K562 (cell line): ENCODE data around the gene CAPN13. TPM values are rescaled to one million over a fixed set of nuclear protein-coding genes. Genes with fewer than 3 reads are reported as not detected.

ENCODE experiments used
- EGR1 ChIP-seq: fragments of 450-650 bp; conservative IDR thresholded peaks from 2 replicates; pipeline ENCODE4 v1.6.1; 2017; ENCODE audit warnings: mild to moderate bottlenecking
- ETV1 ChIP-seq: fragments of 450-650 bp; conservative IDR thresholded peaks from 2 replicates; pipeline ENCODE4 v1.6.1; 2016; ENCODE audit warnings: missing genetic modification characterization, control low read depth, low read depth, missing compliant biosample characterization
- L3MBTL2 ChIP-seq: fragments of 450-650 bp; IDR thresholded peaks from 2 replicates; pipeline ENCODE4 v1.6.1; 2016; ENCODE audit warnings: mild to moderate bottlenecking, moderate library complexity
- LARP7 ChIP-seq: fragments of 450-650 bp; IDR thresholded peaks from 2 replicates; pipeline ENCODE4 v1.6.1; 2016
- LCOR ChIP-seq: sonication (generic); formaldehyde crosslinking; IDR thresholded peaks from 2 replicates; pipeline ENCODE4 v1.8.0; 2022; ENCODE audit warnings: mild to moderate bottlenecking, missing genetic modification reagents
- NCOA1 ChIP-seq: fragments of 450-650 bp; IDR thresholded peaks from 2 replicates; pipeline ENCODE4 v1.6.1; 2016; ENCODE audit warnings: low read depth
- NR2C1 ChIP-seq, 2 experiments: fragments of 450-650 bp; IDR thresholded peaks; 2 replicates each; pipeline ENCODE4 v1.6.1; 2017; ENCODE audit warnings: mild to moderate bottlenecking in 2 of 2, antibody characterized with exemption in 1 of 2, inconsistent platforms in 1 of 2, missing compliant biosample characterization in 1 of 2, missing genetic modification characterization in 1 of 2
- SMARCA4 ChIP-seq: fragments of 450-650 bp; IDR thresholded peaks from 2 replicates; pipeline ENCODE4 v1.6.1; 2016
- SPI1 ChIP-seq: IDR thresholded peaks from 2 replicates; pipeline ENCODE4 v1.6.1; 2011; ENCODE audit warnings: low read depth, low read length, control low read depth, borderline replicate concordance
- TAL1 ChIP-seq: fragments of 450-650 bp; IDR thresholded peaks from 2 replicates; pipeline ENCODE4 v1.6.1; 2016; ENCODE audit warnings: mild to moderate bottlenecking
- TCF3 ChIP-seq: sonication (generic); formaldehyde crosslinking; IDR thresholded peaks from 2 replicates; pipeline ENCODE4 v1.4.0; 2020; ENCODE audit warnings: mild to moderate bottlenecking, missing genetic modification reagents
- ZBTB33 ChIP-seq: sonication (generic); formaldehyde crosslinking; IDR thresholded peaks from 2 replicates; pipeline ENCODE4 v1.8.1; 2023; ENCODE audit warnings: mild to moderate bottlenecking, missing genetic modification reagents
- ZMIZ1 ChIP-seq, 2 experiments: fragments of 150-350 bp in 1 of 2; IDR thresholded peaks; 2 replicates each; pipeline ENCODE4 v1.6.1; 2012 to 2016; ENCODE audit warnings: low read depth in 2 of 2, low read length in 2 of 2, mild to moderate bottlenecking in 1 of 2, moderate library complexity in 1 of 2
- ZNF41 ChIP-seq: fragments of 250-450 bp; sonication (Bioruptor Pico); conservative IDR thresholded peaks from 2 replicates; pipeline ENCODE4 v1.4.0; 2020; ENCODE audit warnings: mild to moderate bottlenecking
- ZNF639 ChIP-seq, 2 experiments: fragments of 200-800 bp in 1 of 2; sonication (Bioruptor generic) in 1 of 2; sonication (generic) in 1 of 2; formaldehyde crosslinking in 1 of 2; IDR thresholded peaks in 1 of 2; conservative IDR thresholded peaks in 1 of 2; 2 replicates each; pipeline versions ENCODE4 v1.5.0 to v1.6.1; 2016 to 2020; ENCODE audit warnings: missing compliant biosample characterization in 1 of 2, missing genetic modification characterization in 1 of 2, missing genetic modification reagents in 1 of 2
- polyA plus RNA-seq, 8 experiments: library from polyadenylated mRNA; depleted of rRNA in 4 of 8; stranded (reverse) in 5 of 8; unstranded in 3 of 8; fragments of >200 nt; fragmentation: Nextera tagmentation in 2 of 8; fragmentation: Illumina TruSeq in 1 of 8; extraction: Ambion mirVana in 2 of 8; extraction: Trizol in 1 of 8; gene quantifications; 2 replicates each; pipeline versions ENCODE4 v1.2.1 to v1.2.3, GENCODE V29; 2011 to 2014; ENCODE audit warnings: inconsistent platforms in 1 of 8, missing spikeins in 1 of 8
- total RNA-seq, 7 experiments: library from RNA; depleted of rRNA in 6 of 7; stranded (reverse); fragments of >200 nt in 6 of 7; fragmentation: Illumina TruSeq in 2 of 7; extraction: Trizol in 2 of 7; gene quantifications; 2 replicates each; pipeline versions ENCODE4 v1.2.1 to v1.2.3, GENCODE V29; 2011 to 2021; ENCODE audit warnings: low replicate concordance in 1 of 7
- TF ChIP-seq, protein P1 (sequence below): sonication (generic); formaldehyde crosslinking; IDR thresholded peaks from 2 replicates; pipeline ENCODE4 v1.5.0; 2020; ENCODE audit warnings: missing genetic modification reagents
- TF ChIP-seq, protein P2 (sequence below): fragments of 200-400 bp; formaldehyde crosslinking; IDR thresholded peaks from 2 replicates; pipeline ENCODE4 v1.6.1; 2017; ENCODE audit warnings: mild to moderate bottlenecking, low read depth, low read length, moderate library complexity

CAPN13 gene
- total and polyA plus RNA-seq, 9 of the 15 experiments (the other 6 are each of a cell fraction or from before 2014, with no cell fraction given): not detected

- no peak for TF ChIP-seq ZMIZ1 (IDR thresholded peaks at IDR 0.05; ENCODE audit: low read depth in 2 of 2, low read length in 2 of 2)
- no peak for TF ChIP-seq ZBTB33 (CRISPR knock-in tag)
- no peak for TF ChIP-seq LCOR (CRISPR knock-in tag)
- peak; percentile 76 for TF ChIP-seq ETV1 (tag)
- TF ChIP-seq TCF3: peak; percentile 28; the same call in 1 of the 2 replicates
- TF ChIP-seq, protein P1, sequence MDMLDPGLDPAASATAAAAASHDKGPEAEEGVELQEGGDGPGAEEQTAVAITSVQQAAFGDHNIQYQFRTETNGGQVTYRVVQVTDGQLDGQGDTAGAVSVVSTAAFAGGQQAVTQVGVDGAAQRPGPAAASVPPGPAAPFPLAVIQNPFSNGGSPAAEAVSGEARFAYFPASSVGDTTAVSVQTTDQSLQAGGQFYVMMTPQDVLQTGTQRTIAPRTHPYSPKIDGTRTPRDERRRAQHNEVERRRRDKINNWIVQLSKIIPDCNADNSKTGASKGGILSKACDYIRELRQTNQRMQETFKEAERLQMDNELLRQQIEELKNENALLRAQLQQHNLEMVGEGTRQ (CRISPR knock-in tag): no peak
- peak; percentile 40 for TF ChIP-seq TAL1
- TF ChIP-seq EGR1: no peak
- 0 out of 4 replicates have a peak, but pooled peaks of 1 of the 2 experiments have one; percentile 36 for TF ChIP-seq ZNF639 (CRISPR knock-in tag; conservative IDR thresholded peaks at IDR 0.05 in 1 of 2, IDR thresholded peaks at IDR 0.05 in 1 of 2)
- TF ChIP-seq NCOA1: peak; percentile 54; the same call in 1 of the 2 replicates
- TF ChIP-seq SMARCA4: peak; percentile 78
- TF ChIP-seq LARP7: no peak
- no peak for TF ChIP-seq ZNF41 (CRISPR knock-in tag)
- TF ChIP-seq, protein P2, sequence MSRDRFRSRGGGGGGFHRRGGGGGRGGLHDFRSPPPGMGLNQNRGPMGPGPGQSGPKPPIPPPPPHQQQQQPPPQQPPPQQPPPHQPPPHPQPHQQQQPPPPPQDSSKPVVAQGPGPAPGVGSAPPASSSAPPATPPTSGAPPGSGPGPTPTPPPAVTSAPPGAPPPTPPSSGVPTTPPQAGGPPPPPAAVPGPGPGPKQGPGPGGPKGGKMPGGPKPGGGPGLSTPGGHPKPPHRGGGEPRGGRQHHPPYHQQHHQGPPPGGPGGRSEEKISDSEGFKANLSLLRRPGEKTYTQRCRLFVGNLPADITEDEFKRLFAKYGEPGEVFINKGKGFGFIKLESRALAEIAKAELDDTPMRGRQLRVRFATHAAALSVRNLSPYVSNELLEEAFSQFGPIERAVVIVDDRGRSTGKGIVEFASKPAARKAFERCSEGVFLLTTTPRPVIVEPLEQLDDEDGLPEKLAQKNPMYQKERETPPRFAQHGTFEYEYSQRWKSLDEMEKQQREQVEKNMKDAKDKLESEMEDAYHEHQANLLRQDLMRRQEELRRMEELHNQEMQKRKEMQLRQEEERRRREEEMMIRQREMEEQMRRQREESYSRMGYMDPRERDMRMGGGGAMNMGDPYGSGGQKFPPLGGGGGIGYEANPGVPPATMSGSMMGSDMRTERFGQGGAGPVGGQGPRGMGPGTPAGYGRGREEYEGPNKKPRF: no peak
- 0 out of 2 replicates have a peak, but pooled peaks have one; percentile 26 for TF ChIP-seq SPI1
- no peak; the same call in 1 of the 2 replicates for TF ChIP-seq L3MBTL2
- no peak for TF ChIP-seq NR2C1 (IDR thresholded peaks at IDR 0.05)
- peak; percentile 45; the same call in 1 of the 2 replicates for TF ChIP-seq NR2C1 (tag; IDR thresholded peaks at IDR 0.05)
Observed at GRCh38 chr2:30756051-30756719, 51.1 kb downstream of the CAPN13 start (continued).
